Cardiac muscle cell (in vitro differentiated cells and primary cell): Measurements from ENCODE around the gene ARHGEF28. TPM values are rescaled to one million over a fixed set of nuclear protein-coding genes. Genes with fewer than 3 reads are reported as not detected.

Source experiments
- DNase-seq, 2 donors: peaks; one replicate each; pipeline versions ENCODE4 v3.0.0 to v3.0.0-alpha.2; 2010 to 2017; ENCODE audit warnings: low read depth in 1 of 2, low spot score in 1 of 2
- H3K27ac ChIP-seq: fragments of 200-600 bp; sonication (generic); 2 replicates; pipeline ENCODE4 v1.5.1; 2016
- H3K27me3 ChIP-seq: fragments of 200-600 bp; sonication (generic); 2 replicates; pipeline ENCODE4 v1.6.0; 2016; ENCODE audit warnings: control low read depth
- H3K36me3 ChIP-seq: fragments of 200-600 bp; sonication (generic); 2 replicates; pipeline ENCODE4 v1.5.1; 2016; ENCODE audit warnings: control low read depth
- H3K4me1 ChIP-seq: fragments of 200-600 bp; sonication (generic); 2 replicates; pipeline ENCODE4 v1.8.1; 2017; ENCODE audit warnings: low read depth, mild to moderate bottlenecking, mixed run types
- H3K4me3 ChIP-seq: fragments of 200-600 bp; sonication (generic); 2 replicates; pipeline ENCODE4 v1.5.1; 2016; ENCODE audit warnings: mild to moderate bottlenecking
- H3K9me3 ChIP-seq: fragments of 200-600 bp; sonication (generic); 2 replicates; pipeline ENCODE4 v1.5.1; 2017; ENCODE audit warnings: low read depth, mild to moderate bottlenecking, control low read depth
- CTCF ChIP-seq: IDR thresholded peaks from 2 replicates; pipeline ENCODE4 v1.5.1; 2012; ENCODE audit warnings: low read depth, mild to moderate bottlenecking, low read length
- polyA plus RNA-seq: library from polyadenylated mRNA; unstranded; fragments of >200 nt; fragmentation: Nextera tagmentation; extraction: Ambion mirVana; gene quantifications from 2 replicates; pipeline ENCODE4 v1.2.1, GENCODE V29; 2016
- total RNA-seq: library from RNA; depleted of rRNA; stranded (reverse); fragments of >200 nt; gene quantifications from 2 replicates; pipeline ENCODE4 v1.2.3, GENCODE V29; 2016

ARHGEF28 gene
- total and polyA plus RNA-seq, 2 experiments from 2014 or later: 0.30 TPM; not detected in 1

GRCh38 chr5:73793911-73794310 lies 167.9 kb downstream of the ARHGEF28 start:
- no peak overlapping the region for H3K27ac ChIP-seq
- H3K36me3 ChIP-seq: no peaks in the 10 kb centered on the region
- peak in 1 of 2 donors; percentile 40 for DNase-seq
- no peak for TF ChIP-seq CTCF
- peaks cover 18% of the 10 kb centered on the region for H3K27me3 ChIP-seq
- no peaks in the 10 kb centered on the region for H3K9me3 ChIP-seq
- H3K4me3 ChIP-seq: no peak overlapping the region
- no peaks in the 10 kb centered on the region for H3K4me1 ChIP-seq

GRCh38 chr5:73796164-73797131 lies 170.5 kb downstream of the ARHGEF28 start:
- H3K4me1 ChIP-seq: no peaks in the 10 kb centered on the region
- TF ChIP-seq CTCF: no peak
- H3K27me3 ChIP-seq: no peaks in the 10 kb centered on the region
- no peak overlapping the region for H3K27ac ChIP-seq
- H3K4me3 ChIP-seq: no peak overlapping the region
- H3K9me3 ChIP-seq: no peaks in the 10 kb centered on the region
- peak; percentile 35 to 95 for DNase-seq
- H3K36me3 ChIP-seq: no peaks in the 10 kb centered on the region

GRCh38 chr5:73797132-73797510 lies 171.1 kb downstream of the ARHGEF28 start:
- Histone ChIP-seq H3K36me3 (no peaks in the 10 kb centered on the region), H3K27me3 (no peaks in the 10 kb centered on the region), H3K27ac (no peak overlapping the region), H3K4me1 (no peaks in the 10 kb centered on the region), H3K4me3 (no peak overlapping the region), H3K9me3 (no peaks in the 10 kb centered on the region)
- TF ChIP-seq CTCF: no peak
- DNase-seq: peak in 1 of 2 donors; percentile 40

- Histone ChIP-seq H3K27me3 (peaks cover 3% of the 10 kb centered on the region), H3K4me1 (no peaks in the 10 kb centered on the region), H3K27ac (no peak overlapping the region), H3K36me3 (no peaks in the 10 kb centered on the region), H3K9me3 (no peaks in the 10 kb centered on the region), H3K4me3 (no peak overlapping the region)
- no peak for TF ChIP-seq CTCF
- DNase-seq: no peak
Measured at GRCh38 chr5:73799401-73799972, 173.5 kb downstream of the ARHGEF28 start.

GRCh38 chr5:73801686-73802085 lies 175.7 kb downstream of the ARHGEF28 start:
- no peaks in the 10 kb centered on the region for H3K36me3 ChIP-seq
- no peaks in the 10 kb centered on the region for H3K4me1 ChIP-seq
- DNase-seq: no peak
- H3K9me3 ChIP-seq: no peaks in the 10 kb centered on the region
- no peak for TF ChIP-seq CTCF
- peaks cover 3% of the 10 kb centered on the region for H3K27me3 ChIP-seq
- no peak overlapping the region for H3K27ac ChIP-seq
- H3K4me3 ChIP-seq: no peak overlapping the region
